Left cardiac atrium (tissue), 4 donors: ENCODE measurements around the gene ARFGEF2. TPM values are rescaled to one million over a fixed set of nuclear protein-coding genes. Genes with fewer than 3 reads are reported as not detected.
A peak's percentile ranks its signal among the peaks of the same experiment; 100 is the strongest.
"Not testable (repeated sequence)": the region's sequence is repeated elsewhere in the genome, so short reads cannot be mapped to it uniquely, and the experiment has no call there.

Experiments used
- ATAC-seq, 2 donors: fragments of 200-7000 bp; cut with Tn5 transposase; one replicate each; pipeline ENCODE4 v1.9.1; 2020; ENCODE audit warnings: mild to moderate bottlenecking in 2 of 2, moderate library complexity in 2 of 2
- DNase-seq: peaks from one replicate; pipeline ENCODE4 v3.0.0-alpha.2; 2020
- intact Hi-C, 2 donors: fragments of 100-400 bp; cut with DNase I; formaldehyde crosslinking; loops; one replicate each; pipeline versions ENCODE4 v1.14.1 to v1.15.1; 2022 to 2023
- long read RNA-seq: library from polyadenylated mRNA; unstranded; transcript quantifications from one replicate; pipeline ENCODE4 v2.0.0, GENCODE V29; 2021
- total RNA-seq, 2 donors: library from RNA; stranded (reverse); fragmentation: NEBNext Ultra II Directional; extraction: Animal tissue kit (Norgen Biotek cat#: 25700); gene quantifications; one replicate each; pipeline ENCODE4 v1.2.1, GENCODE V29; 2021
- donor health status: DM: no; HTN: yes; CAD: no.
- donor health status: DM: no; HTN: yes; CAD: no; lungs with severe emphysema.
- donor health status: DM: yes; HTN: yes; CAD: no.
- donor health status: Dilated cardiomyopathy.

The ARFGEF2 gene
- total RNA-seq, result 10 to 100 TPM; 31.8 to 36.4 TPM
- long read RNA-seq, partial matches to known transcripts, result 3 of 10 reads
- long read RNA-seq, other reads (novel, unspliced or antisense), result 7 of 10 reads

DNA sequence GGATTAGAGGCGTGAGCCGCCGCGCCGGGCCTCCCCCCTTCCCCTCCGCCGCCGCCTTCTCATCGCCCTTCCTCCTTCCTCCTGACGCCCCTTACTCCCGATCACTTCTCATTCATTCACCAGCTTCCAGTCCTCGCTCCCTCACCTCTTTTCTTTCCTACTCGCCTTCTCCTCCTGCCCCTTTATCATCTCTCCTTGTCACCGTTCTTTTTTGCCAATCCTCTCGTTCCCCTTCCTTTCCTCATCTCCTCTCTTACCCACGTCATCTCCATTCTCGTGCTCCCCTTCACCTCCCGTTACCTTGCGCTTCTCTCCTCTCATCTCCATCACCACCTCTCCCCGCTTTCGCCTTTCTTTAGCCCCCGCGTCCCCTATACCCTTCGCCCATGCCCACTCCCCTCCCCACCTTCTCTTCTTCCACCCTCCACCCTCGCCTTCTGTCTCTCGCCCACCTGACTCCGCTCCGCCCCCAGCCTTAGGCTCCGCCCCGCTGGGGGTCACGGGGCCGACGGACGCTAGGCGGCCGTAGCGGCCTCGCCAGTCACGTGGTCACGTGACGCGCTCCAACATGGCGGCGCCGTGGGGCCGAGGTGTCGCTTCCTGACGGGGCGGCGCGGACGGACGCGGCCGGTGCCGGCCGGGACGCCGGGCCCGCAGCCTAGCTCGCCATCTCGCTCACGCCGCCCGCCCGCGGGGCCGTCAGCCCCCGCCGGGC, at the start of gene ARFGEF2:
ARFGEF2 (plus strand) TSS at position 544 of the 715 bp plus-strand sequence. CDS start 179 bp downstream, outside the sequence.
- DNase-seq (peak; percentile 92), ATAC-seq (peak; percentile 95 to 97)
- intact Hi-C loops, result no loop called here

DNA sequence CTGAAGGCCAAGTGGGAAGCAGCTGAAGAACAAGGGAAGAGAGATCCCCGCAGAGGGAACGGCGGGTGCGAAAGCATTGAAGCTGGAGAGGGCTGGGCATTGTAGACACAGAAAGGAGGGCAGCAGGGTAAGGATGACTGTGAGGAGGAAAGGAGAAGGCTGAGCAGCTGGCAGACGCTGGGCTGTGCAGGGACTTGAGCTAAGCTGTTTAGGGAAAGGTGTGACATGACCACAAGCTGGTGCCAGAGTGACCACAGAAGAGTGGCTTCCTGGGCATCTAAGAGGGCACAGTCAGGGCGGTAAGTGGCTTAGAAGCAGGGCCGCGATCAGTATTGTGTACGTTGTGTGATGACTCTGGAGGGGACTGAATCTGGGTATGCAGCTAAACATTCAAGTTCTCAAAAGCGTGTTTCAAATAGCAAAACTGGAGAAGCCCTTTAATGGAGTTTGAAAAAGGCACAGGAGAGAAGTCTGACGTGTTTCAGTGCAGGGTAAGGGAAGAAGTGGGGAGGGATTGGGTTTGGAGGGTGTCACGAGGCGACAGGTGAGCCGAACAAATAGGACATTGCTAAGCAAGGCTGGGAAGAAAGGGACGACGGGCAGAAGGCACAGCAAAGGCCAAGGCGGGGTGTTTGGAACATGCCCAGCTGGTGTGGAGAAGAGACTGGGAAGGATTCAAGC, 46.1 kb upstream of the ARFGEF2 start:
- ATAC-seq (no peak), DNase-seq (no peak)
- intact Hi-C loops, result no loop called here

DNA sequence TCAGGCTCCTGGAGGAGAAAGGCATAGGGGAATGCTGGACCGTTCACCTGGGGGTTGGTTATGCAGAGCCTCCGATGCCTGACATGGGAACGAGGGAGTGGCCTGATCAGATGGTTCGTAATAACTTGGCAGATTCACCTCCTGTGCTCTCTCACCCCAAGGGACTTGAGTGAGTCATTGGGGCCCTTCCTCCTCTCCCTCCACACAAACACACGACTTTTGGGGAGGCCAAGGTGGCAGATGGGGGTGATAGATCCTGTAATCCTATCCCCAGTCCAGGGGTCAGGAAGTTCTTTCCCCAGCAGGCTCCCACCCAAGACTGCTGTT, 45.6 kb upstream of the ARFGEF2 start:
- intact Hi-C loops, result no loop called here
- ATAC-seq (no peak), DNase-seq (no peak)

DNA sequence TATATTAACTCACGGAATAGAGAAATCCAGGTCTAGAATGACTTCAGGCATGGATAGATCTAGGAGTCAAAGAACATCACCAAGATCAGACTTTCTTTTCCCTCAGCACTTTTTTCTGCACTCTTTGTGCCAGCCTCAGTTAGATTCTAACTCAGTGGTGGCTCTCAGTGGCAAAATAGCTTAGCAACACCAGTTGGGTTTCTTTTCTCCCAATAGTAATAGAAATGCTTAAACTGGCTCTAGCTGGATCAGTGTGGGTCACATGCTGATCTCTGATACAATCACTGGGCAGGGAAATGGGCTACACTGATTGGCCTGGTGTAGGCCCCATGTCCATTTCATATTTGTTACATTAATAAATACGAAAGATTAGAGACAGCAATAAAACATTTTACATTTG, 44.2 kb upstream of the ARFGEF2 start:
- intact Hi-C loops, result no loop called here
- ATAC-seq (no peak), DNase-seq (no peak)

DNA sequence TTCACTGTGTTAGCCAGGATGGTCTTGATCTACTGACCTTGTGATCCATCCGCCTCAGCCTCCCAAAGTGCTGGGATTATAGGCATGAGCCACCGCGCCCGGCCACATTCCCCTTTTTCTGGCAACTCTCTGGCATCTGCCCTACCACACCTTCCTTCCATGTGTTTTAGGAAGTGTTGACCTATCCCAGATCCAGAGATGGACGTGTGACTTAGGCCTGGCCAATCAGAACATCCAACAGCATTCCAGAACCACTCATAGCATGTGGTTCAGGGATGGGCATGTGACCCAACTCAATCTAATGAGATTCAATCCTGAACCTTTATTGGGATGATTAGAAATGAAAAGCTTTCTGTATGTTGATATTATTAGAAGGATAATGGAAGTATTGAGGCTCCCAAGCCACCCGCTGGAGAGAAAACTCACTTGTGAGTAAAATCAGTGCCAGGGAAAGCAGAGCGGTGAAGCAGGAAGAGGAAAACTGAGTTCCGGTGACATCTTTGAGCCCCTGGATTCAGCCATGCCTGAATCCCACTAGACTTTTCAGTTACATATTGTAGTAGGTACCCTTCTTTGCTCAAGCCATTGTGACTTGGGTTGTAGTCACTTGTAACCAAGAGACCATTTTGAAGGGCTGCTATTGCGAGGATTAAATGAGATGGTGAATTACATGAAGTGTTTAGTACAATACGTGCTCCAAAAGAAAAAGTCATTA, 42.8 kb upstream of the ARFGEF2 start:
- DNase-seq, result no peak
- ATAC-seq, result no peak
- intact Hi-C loops, result no loop called here

DNA sequence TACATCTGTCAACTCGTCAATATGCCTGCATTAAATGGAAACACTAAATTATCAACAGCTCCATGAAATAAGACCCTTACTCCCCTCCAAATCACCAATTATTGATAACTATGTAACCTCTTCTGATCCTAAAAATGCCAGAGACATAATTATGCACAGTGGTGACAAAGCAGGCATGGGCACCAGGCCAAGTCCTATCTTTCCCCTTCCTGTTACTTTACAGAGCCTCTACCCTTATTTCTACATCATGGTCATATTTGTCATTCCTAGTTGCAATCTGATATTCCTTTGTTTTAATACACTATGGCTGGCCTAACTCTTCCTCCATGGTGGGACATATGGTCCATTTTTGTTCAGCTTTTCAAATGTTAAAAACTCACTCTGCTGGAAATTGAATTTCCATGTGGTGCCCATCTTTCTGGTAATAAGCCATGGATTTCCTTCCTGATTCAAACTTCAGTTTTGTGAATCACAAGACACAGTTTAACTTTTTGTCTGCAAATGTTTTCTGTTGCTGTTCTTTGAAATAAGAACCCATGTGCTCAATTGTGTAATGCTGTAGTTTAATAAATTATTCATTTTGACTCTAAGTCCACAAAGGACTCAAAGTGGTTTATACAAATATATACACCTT, 41.8 kb upstream of the ARFGEF2 start:
- intact Hi-C loops, result no loop called here
- DNase-seq, result no peak
- ATAC-seq, result no peak

DNA sequence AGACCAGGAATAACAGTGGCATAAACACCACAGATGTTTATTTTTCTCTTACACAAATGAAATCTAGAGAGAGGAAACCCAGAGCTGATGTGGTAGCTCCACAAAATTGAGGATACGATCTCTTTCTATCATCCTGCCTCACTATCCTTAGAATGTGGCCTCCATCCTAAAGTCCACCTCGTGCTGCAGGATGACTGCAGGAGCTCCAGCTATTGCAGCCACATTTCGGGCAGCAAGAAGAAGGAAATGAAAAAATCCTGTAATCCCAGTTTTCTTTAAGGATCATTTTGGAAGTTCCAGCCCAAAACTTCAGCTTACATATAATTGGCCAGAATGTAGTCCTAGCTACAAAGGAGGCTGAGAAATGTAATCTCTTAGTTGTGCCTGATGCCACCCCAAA, 41.2 kb upstream of the ARFGEF2 start:
- DNase-seq (no peak), ATAC-seq (no peak)
- intact Hi-C loops, result no loop called here

DNA sequence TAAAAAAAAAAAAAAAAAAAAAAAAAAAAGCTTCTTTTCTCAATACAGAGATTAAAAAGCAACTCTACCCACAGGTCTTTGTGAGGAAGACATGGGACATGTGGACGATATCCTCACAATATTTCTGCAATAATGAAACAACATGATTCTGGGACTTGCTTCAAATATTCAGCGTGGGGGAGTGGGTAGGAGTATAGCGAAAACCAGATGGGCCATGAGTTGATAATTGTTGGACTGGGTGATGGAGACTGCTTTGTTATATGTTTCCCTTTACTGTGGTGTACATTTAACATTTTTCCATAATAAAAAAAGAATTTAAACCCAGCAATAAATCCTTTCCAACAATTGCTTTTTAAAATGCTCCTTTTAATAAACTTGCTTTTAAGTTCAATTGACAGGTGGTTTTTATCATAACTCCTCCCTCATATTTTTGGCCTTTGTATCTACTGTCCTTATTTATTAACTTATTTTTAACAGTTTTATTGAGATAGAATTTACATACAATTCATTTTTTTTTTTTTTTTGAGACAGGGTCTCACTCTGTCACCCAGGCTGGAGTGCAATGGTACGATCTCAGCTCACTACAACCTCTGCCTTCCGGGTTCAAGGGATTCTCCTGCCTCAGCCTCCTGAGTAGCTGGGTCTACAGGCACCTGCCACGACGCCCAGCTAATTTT, 40.4 kb upstream of the ARFGEF2 start:
- intact Hi-C loops, result no loop called here
- ATAC-seq (no peak), DNase-seq (no peak)

DNA sequence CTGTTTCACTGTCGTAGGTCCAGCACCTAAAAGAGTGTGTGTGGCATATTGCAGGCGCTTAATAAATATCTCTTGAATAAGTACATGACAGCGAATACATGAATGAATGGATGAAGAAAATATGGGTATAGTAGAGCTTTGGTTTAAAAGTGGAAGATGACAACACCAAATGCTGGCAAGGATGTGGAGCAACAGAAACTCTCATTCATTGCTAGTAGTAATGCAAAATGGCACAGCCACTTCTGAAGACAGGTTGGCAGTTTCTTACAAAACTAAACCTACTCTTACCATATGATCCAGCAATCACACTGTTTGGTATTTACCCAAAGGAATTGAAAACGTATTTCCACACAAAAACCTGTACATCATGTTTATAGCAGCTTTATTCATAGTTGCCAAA, 36.3 kb upstream of the ARFGEF2 start:
- DNase-seq (no peak), ATAC-seq (no peak)
- intact Hi-C loops, result no loop called here

DNA sequence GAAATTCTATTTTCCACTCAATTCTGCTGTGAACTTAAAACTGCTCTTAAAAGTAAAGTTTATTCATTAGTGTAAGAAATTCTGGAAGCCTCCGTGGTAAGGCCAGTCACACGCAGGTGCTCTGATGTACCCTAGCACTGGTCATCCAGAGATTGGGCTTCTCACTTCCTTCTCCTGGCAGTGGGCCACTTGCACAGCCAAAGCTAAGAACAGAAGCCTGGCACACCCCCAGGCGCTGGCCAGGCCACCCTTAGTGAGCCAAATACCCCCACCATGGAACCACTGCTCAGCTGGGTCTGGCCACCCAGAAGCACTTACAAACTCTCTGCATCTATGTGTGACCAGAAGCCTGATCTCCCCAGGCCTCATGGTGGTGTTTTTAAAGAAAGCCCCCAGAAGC, 35.3 kb upstream of the ARFGEF2 start:
- intact Hi-C loops, result no loop called here
- DNase-seq (no peak), ATAC-seq (peak in 1 of 2 donors; percentile 41)

DNA sequence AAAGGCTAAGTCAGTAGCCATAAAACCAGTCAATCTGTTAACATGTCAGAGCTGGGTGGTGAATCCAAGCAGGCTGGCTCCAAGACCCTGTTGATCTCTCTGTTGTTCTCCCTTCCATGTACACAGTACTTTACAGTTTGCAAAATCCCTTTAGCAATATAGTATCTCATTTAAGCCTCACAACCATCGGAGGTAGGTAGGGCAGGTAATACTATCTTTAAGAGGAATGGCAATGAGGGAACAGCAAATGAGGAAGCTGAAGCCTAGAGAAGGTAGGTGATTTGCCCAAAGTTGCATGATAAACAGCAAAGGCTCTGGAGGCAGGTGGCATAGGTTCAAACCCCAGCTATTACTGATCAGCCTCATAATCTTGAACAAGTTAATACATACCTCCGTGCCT, 34.7 kb upstream of the ARFGEF2 start:
- DNase-seq, result no peak
- intact Hi-C loops, result no loop called here
- ATAC-seq, result no peak

DNA sequence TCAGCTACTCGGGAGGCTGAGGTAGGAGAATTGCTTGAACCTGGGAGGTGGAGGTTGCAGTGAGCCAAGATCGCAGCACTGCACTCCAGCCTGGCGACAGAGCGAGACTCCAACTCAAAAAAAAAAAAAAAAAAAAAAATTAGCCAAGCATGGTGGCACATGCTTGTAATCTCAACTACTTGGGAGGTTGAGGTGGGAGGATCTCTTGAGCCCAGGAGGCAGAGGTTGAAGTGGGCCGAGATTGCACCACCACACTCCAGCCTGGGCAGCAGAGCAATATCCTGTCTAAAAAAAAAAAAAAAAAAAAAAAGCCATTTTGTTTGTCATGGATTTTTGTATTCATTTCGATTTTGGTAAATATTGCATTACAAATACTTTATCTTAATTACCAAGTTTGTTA, 33.0 kb upstream of the ARFGEF2 start:
- DNase-seq, ATAC-seq, intact Hi-C loops: not testable (repeated sequence)

DNA sequence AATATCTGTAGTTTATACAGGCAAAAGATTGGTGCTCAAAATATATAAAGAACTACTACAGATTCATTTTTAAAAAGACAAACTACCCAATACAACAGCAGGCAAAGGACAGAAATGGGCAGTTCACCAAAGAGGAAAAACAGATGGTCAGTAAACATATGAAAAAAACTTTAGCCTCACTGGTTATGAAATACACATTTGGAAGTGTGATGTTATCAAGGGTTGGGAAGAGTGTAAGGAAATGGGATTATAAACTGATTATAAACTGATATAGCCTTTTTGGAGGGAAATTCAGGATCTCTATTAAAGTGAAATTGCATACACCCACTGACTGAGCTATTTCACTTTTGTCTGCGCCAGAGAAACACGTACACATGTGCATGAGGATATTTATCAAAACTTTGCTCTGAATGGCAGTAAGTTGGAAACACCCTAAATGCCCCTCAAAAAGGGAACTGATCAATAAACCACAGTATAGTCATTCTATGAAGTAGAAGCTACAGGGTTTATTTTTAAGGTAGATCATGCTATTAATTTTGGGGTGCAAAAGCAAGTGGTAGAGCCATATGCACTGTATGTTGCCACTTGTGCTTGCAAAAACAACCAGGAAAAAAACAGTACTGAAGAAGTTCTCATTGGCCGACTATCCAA, 32.2 kb upstream of the ARFGEF2 start:
- no peak for ATAC-seq
- no peak for DNase-seq
- intact Hi-C loops, result no loop called here

DNA sequence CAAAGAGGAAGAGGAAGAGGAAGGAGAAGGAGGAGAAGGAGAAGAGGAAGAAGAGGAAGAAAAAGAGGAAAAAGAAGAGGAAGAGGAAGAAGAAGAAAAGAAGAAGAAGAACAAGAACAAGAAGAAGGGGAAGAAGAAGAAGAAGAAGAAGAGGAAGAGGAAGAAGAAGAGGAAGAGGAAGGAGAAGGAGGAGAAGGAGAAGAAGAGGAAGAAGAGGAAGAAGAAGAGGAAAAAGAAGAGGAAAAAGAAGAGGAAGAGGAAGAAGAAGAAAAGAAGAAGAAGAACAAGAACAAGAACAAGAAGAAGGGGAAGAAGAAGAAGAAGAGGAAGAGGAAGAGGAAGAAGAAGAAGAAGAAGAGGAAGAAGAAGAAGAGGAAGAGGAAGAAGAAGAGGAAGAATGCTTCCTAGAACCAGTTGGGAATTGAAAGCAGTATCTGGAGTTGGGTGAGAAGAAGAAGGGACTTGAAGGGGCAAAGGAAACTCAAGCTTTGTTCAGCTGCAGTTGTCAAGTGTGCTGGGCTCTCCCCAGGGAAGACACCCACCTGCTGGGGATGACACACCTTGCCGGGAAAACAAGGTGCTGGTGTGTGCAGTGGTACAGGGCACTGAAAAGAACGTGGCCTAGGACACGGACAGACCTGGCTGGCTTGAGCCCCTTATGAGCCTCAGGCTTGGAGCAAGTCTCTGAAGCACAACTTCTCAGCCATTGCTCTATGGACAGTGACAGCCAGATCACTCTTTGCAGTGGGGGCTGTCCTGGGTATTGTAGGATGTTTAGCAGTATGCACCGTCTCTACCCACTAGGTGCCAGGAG, 30.1 kb upstream of the ARFGEF2 start:
- ATAC-seq (no peak), DNase-seq (no peak)
- intact Hi-C loops, result no loop called here

DNA sequence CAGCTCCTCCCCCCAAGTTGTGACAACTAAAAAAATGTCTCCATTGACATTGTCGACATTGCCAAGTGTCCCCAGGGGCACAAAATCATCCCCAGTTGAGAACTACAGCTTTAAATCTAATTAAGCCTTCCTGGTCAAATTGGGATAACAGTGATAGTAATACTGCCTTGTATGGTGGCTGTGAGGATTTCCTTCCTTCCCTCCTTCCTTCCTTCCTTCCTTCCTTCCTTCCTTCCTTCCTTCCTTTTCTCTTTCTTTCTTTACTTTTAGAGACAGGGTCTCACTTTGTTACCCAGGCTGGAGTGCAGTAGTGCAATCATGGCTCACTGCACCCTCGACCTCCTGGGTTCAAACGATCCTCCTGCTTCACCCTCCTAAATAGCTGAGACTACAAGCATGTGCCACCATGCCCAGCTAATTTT, 29.5 kb upstream of the ARFGEF2 start:
- no peak for DNase-seq
- intact Hi-C loops, result no loop called here
- ATAC-seq, result no peak

DNA sequence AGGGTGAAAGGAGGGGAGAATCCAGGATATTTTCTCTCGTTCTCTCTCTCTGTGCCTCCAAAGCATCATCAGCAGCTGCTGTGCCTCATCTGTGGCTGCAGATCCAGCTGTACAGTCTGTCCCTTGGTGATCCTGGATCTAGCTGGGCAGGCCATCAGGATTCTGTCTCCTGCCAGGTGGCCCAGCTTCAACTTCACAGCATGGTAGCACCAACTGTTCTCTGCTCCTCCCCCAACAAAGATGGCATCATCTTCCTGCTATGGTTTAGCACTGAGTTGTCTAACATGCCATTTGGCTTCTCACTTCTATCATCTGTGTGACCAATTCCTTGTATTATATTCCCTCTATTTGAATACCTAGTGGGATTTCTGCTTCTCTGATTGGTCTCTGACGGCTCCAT, 28.6 kb upstream of the ARFGEF2 start:
- intact Hi-C loops, result no loop called here

DNA sequence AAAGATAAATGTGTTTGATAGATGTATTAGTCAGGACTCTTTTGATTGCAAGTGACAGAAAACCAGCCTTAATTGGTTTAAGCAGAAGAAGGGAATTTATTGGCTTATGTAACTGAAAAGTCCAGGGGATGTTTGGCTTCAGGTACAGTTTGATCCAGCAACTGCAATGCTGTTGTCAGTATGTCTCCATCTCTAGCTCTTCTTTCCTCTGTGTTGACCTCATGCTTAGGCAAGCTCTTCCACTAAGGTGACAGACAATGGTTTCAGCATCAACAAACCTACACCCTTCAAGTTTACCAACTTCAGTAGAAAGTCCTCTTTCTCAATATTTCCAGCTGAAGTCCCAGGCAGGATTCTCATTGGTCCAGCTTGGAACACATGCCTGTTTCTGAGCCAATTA, 28.1 kb upstream of the ARFGEF2 start:
- intact Hi-C loops, result no loop called here
- ATAC-seq (no peak), DNase-seq (no peak)

More for the DNA sequence above, 28.6 kb upstream of the ARFGEF2 start:
- no peak for DNase-seq
- ATAC-seq, result no peak
